Astrocyte (in vitro differentiated cells and primary cell): Measurements from ENCODE around the gene DCBLD1. TPM values are rescaled to one million over a fixed set of nuclear protein-coding genes. Genes with fewer than 3 reads are reported as not detected.

ENCODE experiments used
- DNase-seq: peaks from one replicate; pipeline ENCODE4 v3.0.0-alpha.2; 2010; ENCODE audit warnings: low read depth
- FAIRE-seq: peaks from 2 replicates; lab custom pipeline; 2011; peaks lifted over from hg19 to GRCh38; lab: Jason Lieb, UNC
- H2AFZ ChIP-seq: 2 replicates; pipeline ENCODE4 v1.6.0; 2012; ENCODE audit warnings: low read depth, low read length, inconsistent platforms
- H3K27ac ChIP-seq: 2 replicates; pipeline ENCODE4 v1.5.1; 2011; ENCODE audit warnings: low read depth, low read length, inconsistent platforms
- H3K27me3 ChIP-seq: 2 replicates; pipeline ENCODE4 v1.6.0; 2011; ENCODE audit warnings: low read length, inconsistent platforms; ENCODE audit not compliant: insufficient read depth
- H3K36me3 ChIP-seq: 2 replicates; pipeline ENCODE4 v1.5.1; 2011; ENCODE audit warnings: low read length, inconsistent platforms; ENCODE audit not compliant: insufficient read depth
- H3K4me1 ChIP-seq: 2 replicates; pipeline ENCODE4 v1.5.1; 2011; ENCODE audit warnings: low read length, inconsistent platforms; ENCODE audit not compliant: insufficient read depth
- H3K4me2 ChIP-seq: 2 replicates; pipeline ENCODE4 v1.6.0; 2012; ENCODE audit warnings: low read length, inconsistent platforms
- H3K4me3 ChIP-seq: 2 replicates; pipeline ENCODE4 v1.5.1; 2011; ENCODE audit warnings: low read depth, mild to moderate bottlenecking, low read length, inconsistent platforms; ENCODE audit not compliant: insufficient read depth
- H3K79me2 ChIP-seq: 2 replicates; pipeline ENCODE4 v1.6.0; 2012; ENCODE audit warnings: mild to moderate bottlenecking, low read length, inconsistent platforms; ENCODE audit not compliant: insufficient read depth
- H3K9ac ChIP-seq: 2 replicates; pipeline ENCODE4 v1.6.0; 2012; ENCODE audit warnings: mild to moderate bottlenecking, low read length, inconsistent platforms
- H3K9me3 ChIP-seq: 2 replicates; pipeline ENCODE4 v1.5.1; 2012; ENCODE audit warnings: low read depth, mild to moderate bottlenecking, low read length, inconsistent platforms; ENCODE audit not compliant: insufficient read depth
- H4K20me1 ChIP-seq: 2 replicates; pipeline ENCODE4 v1.6.0; 2012; ENCODE audit warnings: low read length, inconsistent platforms; ENCODE audit not compliant: insufficient read depth
- H3K27ac Mint-ChIP-seq: one replicate; pipeline ENCODE4 v1.8.0; 2021; ENCODE audit warnings: mild to moderate bottlenecking, mixed read lengths; ENCODE audit not compliant: unreplicated experiment
- H3K27me3 Mint-ChIP-seq: one replicate; pipeline ENCODE4 v1.8.0; 2021; ENCODE audit warnings: low read depth, mixed read lengths; ENCODE audit not compliant: unreplicated experiment
- H3K36me3 Mint-ChIP-seq: one replicate; pipeline ENCODE4 v1.8.0; 2021; ENCODE audit warnings: low read depth, mixed read lengths; ENCODE audit not compliant: unreplicated experiment
- H3K4me1 Mint-ChIP-seq: one replicate; pipeline ENCODE4 v1.8.0; 2021; ENCODE audit warnings: low read depth, mixed read lengths; ENCODE audit not compliant: unreplicated experiment
- H3K4me3 Mint-ChIP-seq: one replicate; pipeline ENCODE4 v1.8.0; 2021; ENCODE audit warnings: mild to moderate bottlenecking, moderate library complexity, mixed read lengths; ENCODE audit not compliant: unreplicated experiment
- H3K9me3 Mint-ChIP-seq: one replicate; pipeline ENCODE4 v1.8.0; 2021; ENCODE audit warnings: mild to moderate bottlenecking, mixed read lengths; ENCODE audit not compliant: unreplicated experiment
- EZH2 ChIP-seq: IDR thresholded peaks from 2 replicates; pipeline ENCODE4 v1.6.1; 2012; ENCODE audit warnings: mild to moderate bottlenecking, low read length, inconsistent platforms; ENCODE audit not compliant: insufficient read depth
- total RNA-seq: library from RNA; stranded (reverse); gene quantifications from 2 replicates; pipeline ENCODE4 v1.2.1, GENCODE V29; 2021
- TF ChIP-seq, protein P1 (sequence below): IDR thresholded peaks from 2 replicates; pipeline ENCODE4 v1.5.1; 2011; ENCODE audit warnings: low read depth, mild to moderate bottlenecking, inconsistent platforms, low read length, moderate library complexity; ENCODE audit not compliant: insufficient read depth

The DCBLD1 gene
- total RNA-seq, 1 donor from 2014 or later, result 36.8 TPM

DNA sequence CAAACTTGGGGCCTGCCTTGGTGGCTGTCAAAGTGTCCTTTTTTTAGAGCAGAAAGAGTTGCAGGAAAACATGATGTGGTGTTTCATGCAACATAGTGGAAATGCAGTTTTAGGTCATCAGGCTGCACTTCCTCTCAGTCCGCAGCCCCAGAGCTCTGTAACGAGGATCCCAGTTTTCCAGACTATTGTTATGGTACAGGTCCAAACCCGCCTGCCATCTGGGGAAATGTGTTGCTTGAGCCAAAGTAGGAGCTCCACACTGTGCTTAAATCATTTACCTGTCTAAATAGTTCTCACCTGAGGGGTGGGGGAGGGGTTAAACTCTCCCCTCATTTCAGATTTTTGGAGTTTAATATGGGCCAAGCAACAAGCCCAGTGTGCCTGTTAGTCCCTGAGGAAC is 60.0 kb downstream of the DCBLD1 start:
- Histone ChIP-seq H3K36me3 (peaks cover 60% of the 10 kb centered on the region), H3K27me3 (no peaks in the 10 kb centered on the region), H3K27ac (no peak overlapping the region), H3K4me1 (peaks cover 8% of the 10 kb centered on the region), H3K4me2 (no peak overlapping the region), H3K9ac (no peak overlapping the region), H3K79me2 (no peaks in the 10 kb centered on the region), H3K4me3 (no peak overlapping the region), H2AFZ (no peak overlapping the region), H3K9me3 (no peaks in the 10 kb centered on the region), H4K20me1 (no peaks in the 10 kb centered on the region)
- no peak for FAIRE-seq
- Mint-ChIP-seq H3K27ac (no peak overlapping the region), H3K9me3 (no peaks in the 10 kb centered on the region), H3K36me3 (peaks cover 26% of the 10 kb centered on the region), H3K27me3 (no peaks in the 10 kb centered on the region), H3K4me1 (peaks cover 34% of the 10 kb centered on the region), H3K4me3 (no peak overlapping the region)
- no peak for DNase-seq
- TF ChIP-seq EZH2, result no peak

DNA sequence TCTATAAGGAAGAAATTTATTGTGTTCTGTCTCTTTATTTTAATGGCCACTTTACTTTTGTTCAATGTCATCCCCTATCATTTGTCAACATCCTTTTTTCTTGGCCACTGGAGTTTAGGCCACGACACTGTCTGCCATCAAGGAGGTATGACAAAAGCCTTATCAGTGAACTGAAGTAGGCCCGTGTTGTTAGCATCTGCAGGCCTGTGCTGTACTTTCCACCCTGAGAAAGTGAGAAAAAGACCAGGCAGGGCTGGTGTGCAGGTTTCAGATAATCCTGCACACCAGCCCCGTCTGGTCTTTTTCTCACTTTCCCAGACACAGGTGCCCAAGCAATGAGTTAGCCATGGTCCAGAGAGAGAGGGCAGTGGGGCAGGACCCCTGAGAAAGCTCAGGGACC is 62.2 kb downstream of the DCBLD1 start:
- Histone ChIP-seq H3K27me3 (no peaks in the 10 kb centered on the region), H3K27ac (peak overlapping the region; percentile 29), H3K9me3 (no peaks in the 10 kb centered on the region), H2AFZ (no peak overlapping the region), H3K36me3 (peaks cover 49% of the 10 kb centered on the region), H3K4me1 (peaks cover 29% of the 10 kb centered on the region), H3K4me2 (peak overlapping the region; percentile 10), H3K4me3 (no peak overlapping the region), H3K79me2 (no peaks in the 10 kb centered on the region), H4K20me1 (no peaks in the 10 kb centered on the region), H3K9ac (no peak overlapping the region)
- TF ChIP-seq, protein P1, sequence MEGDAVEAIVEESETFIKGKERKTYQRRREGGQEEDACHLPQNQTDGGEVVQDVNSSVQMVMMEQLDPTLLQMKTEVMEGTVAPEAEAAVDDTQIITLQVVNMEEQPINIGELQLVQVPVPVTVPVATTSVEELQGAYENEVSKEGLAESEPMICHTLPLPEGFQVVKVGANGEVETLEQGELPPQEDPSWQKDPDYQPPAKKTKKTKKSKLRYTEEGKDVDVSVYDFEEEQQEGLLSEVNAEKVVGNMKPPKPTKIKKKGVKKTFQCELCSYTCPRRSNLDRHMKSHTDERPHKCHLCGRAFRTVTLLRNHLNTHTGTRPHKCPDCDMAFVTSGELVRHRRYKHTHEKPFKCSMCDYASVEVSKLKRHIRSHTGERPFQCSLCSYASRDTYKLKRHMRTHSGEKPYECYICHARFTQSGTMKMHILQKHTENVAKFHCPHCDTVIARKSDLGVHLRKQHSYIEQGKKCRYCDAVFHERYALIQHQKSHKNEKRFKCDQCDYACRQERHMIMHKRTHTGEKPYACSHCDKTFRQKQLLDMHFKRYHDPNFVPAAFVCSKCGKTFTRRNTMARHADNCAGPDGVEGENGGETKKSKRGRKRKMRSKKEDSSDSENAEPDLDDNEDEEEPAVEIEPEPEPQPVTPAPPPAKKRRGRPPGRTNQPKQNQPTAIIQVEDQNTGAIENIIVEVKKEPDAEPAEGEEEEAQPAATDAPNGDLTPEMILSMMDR, result no peak
- no peak for TF ChIP-seq EZH2
- Mint-ChIP-seq H3K36me3 (peaks cover 25% of the 10 kb centered on the region), H3K27ac (no peak overlapping the region), H3K9me3 (no peaks in the 10 kb centered on the region), H3K4me3 (no peak overlapping the region), H3K27me3 (no peaks in the 10 kb centered on the region), H3K4me1 (peaks cover 38% of the 10 kb centered on the region)
- DNase-seq, result no peak
- no peak for FAIRE-seq

DNA sequence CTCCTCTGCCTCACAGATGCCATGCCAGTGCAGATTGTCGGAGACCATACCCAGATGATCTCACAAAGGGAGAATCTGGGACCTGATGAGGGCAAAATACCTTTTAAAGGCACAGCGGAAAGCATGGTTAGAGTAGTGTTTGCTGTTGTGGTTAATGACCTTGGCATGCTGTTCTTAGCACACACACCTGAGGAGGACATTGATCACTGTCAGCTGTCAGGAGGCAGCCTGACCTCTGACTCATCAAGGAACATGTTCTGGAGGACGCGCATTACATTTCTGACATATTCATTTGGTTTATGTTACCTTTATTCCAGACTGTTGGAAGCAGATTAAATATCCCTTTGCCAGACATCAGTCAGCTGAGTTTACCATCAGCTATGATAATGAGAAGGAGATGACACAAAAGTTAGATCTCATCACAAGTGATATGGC is 62.7 kb downstream of the DCBLD1 start:
- Mint-ChIP-seq H3K36me3 (peaks cover 23% of the 10 kb centered on the region), H3K4me1 (peaks cover 43% of the 10 kb centered on the region)
- no peak for FAIRE-seq

More for the DNA sequence above, 62.7 kb downstream of the DCBLD1 start:
- Mint-ChIP-seq H3K4me3 (no peak overlapping the region), H3K9me3 (no peaks in the 10 kb centered on the region), H3K27me3 (no peaks in the 10 kb centered on the region), H3K27ac (peak overlapping the region; percentile 44)
- Histone ChIP-seq H2AFZ (no peak overlapping the region), H3K9ac (no peak overlapping the region), H3K9me3 (no peaks in the 10 kb centered on the region), H3K4me1 (peaks cover 33% of the 10 kb centered on the region), H3K4me2 (peak overlapping the region; percentile 10), H3K27me3 (no peaks in the 10 kb centered on the region), H4K20me1 (no peaks in the 10 kb centered on the region), H3K36me3 (peaks cover 45% of the 10 kb centered on the region), H3K27ac (peak overlapping the region; percentile 29), H3K79me2 (peaks cover 2% of the 10 kb centered on the region), H3K4me3 (no peak overlapping the region)
- peak; percentile 60 for DNase-seq
- no peak for TF ChIP-seq EZH2
- TF ChIP-seq, protein P1, result no peak
